ENCODE results near the gene ATP2B1.

Gene ATP2B1

DNA sequence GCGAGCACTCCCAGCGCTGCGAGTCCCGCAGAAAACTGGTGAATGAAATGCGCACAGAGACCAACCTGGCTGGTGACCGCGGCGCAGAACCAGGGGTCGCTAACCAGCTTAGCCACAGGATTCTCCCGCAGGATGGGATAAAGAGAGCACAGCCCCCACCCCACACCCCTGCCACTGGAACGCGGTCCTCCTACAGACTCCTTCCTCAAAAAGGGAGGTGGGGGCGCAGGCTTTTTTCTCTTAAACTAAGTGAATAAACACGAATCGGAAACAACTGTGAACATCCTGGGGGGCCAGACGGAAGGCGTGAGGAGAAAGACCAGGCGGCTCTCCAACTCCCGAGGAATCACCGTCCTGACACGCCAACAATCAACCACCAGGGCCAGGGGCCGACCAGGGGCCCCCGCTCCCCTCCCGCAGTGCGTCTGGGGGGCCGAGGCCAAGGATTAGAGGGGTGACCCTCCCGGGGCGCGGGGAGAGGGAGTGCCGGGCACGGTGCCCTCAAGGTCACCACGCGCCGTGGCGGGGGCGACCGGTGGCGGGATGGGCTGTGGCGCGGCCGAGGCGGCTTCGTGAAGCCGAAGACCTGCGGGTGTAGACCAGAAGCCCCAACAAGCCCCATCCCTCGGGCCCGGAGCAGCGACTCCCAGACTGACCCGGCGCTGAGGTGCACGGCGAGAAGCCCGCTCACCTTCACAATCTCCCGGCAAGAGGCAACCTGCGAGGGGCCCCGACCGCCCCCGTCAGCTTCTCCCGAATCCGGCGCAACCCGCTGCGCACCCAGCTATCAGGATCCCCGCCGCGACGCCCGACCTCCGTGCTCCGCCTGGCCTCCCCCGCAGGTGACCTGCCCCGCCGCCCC is 704 bp downstream of the ATP2B1 start (continued):
- TF ChIP-seq, protein P1, sequence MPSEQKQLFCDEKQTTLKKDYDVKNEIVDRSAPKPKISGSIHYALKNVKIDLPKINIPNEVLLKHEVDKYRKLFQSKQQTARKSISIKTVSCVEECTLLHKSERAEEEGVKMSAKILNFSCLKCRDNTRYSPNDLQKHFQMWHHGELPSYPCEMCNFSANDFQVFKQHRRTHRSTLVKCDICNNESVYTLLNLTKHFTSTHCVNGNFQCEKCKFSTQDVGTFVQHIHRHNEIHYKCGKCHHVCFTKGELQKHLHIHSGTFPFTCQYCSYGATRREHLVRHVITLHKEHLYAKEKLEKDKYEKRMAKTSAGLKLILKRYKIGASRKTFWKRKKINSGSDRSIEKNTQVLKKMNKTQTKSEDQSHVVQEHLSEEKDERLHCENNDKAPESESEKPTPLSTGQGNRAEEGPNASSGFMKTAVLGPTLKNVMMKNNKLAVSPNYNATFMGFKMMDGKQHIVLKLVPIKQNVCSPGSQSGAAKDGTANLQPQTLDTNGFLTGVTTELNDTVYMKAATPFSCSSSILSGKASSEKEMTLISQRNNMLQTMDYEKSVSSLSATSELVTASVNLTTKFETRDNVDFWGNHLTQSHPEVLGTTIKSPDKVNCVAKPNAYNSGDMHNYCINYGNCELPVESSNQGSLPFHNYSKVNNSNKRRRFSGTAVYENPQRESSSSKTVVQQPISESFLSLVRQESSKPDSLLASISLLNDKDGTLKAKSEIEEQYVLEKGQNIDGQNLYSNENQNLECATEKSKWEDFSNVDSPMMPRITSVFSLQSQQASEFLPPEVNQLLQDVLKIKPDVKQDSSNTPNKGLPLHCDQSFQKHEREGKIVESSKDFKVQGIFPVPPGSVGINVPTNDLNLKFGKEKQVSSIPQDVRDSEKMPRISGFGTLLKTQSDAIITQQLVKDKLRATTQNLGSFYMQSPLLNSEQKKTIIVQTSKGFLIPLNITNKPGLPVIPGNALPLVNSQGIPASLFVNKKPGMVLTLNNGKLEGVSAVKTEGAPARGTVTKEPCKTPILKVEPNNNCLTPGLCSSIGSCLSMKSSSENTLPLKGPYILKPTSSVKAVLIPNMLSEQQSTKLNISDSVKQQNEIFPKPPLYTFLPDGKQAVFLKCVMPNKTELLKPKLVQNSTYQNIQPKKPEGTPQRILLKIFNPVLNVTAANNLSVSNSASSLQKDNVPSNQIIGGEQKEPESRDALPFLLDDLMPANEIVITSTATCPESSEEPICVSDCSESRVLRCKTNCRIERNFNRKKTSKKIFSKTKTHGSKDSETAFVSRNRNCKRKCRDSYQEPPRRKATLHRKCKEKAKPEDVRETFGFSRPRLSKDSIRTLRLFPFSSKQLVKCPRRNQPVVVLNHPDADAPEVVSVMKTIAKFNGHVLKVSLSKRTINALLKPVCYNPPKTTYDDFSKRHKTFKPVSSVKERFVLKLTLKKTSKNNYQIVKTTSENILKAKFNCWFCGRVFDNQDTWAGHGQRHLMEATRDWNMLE (tag by site-specific recombination; conservative IDR thresholded peaks at IDR 0.05; ENCODE audit: low read depth), result no peak
- TF ChIP-seq ZNF560 (tag by site-specific recombination; IDR thresholded peaks at IDR 0.05; ENCODE audit: borderline replicate concordance) (no peak), KLF10 (tag by site-specific recombination; IDR thresholded peaks at IDR 0.05) (0 out of 2 replicates have a peak, but pooled peaks have one; percentile 5), GLI4 (tag by site-specific recombination; IDR thresholded peaks at IDR 0.05) (no peak), GLI2 (tag by site-specific recombination; IDR thresholded peaks at IDR 0.05; ENCODE audit: borderline replicate concordance, low read depth) (no peak), ZNF792 (tag by site-specific recombination; IDR thresholded peaks at IDR 0.05) (no peak), ZNF600 (tag by site-specific recombination; IDR thresholded peaks at IDR 0.05) (no peak), ZNF416 (tag by site-specific recombination; IDR thresholded peaks at IDR 0.05) (no peak), ZNF221 (tag by site-specific recombination; IDR thresholded peaks at IDR 0.05; ENCODE audit: borderline replicate concordance) (no peak), SP2 (tag by site-specific recombination; IDR thresholded peaks at IDR 0.05) (0 out of 2 replicates have a peak, but pooled peaks have one; percentile 2), ZNF155 (tag by site-specific recombination; IDR thresholded peaks at IDR 0.05) (no peak), ZNF544 (tag by site-specific recombination; IDR thresholded peaks at IDR 0.05) (no peak), ZNF555 (tag by site-specific recombination; conservative IDR thresholded peaks at IDR 0.05) (no peak), ZIC2 (tag by site-specific recombination; IDR thresholded peaks at IDR 0.05) (peak; percentile 75), GFI1B (tag by site-specific recombination; IDR thresholded peaks at IDR 0.05) (no peak), GLIS2 (tag by site-specific recombination; IDR thresholded peaks at IDR 0.05) (peak; percentile 86), SETDB1 (IDR thresholded peaks at IDR 0.05; ENCODE audit: insufficient read length, low read length) (no peak), ZNF585B (tag by site-specific recombination; IDR thresholded peaks at IDR 0.05) (no peak), EGR2 (tag by site-specific recombination; IDR thresholded peaks at IDR 0.05; ENCODE audit: low read depth) (no peak)
- TF ChIP-seq, protein P2, sequence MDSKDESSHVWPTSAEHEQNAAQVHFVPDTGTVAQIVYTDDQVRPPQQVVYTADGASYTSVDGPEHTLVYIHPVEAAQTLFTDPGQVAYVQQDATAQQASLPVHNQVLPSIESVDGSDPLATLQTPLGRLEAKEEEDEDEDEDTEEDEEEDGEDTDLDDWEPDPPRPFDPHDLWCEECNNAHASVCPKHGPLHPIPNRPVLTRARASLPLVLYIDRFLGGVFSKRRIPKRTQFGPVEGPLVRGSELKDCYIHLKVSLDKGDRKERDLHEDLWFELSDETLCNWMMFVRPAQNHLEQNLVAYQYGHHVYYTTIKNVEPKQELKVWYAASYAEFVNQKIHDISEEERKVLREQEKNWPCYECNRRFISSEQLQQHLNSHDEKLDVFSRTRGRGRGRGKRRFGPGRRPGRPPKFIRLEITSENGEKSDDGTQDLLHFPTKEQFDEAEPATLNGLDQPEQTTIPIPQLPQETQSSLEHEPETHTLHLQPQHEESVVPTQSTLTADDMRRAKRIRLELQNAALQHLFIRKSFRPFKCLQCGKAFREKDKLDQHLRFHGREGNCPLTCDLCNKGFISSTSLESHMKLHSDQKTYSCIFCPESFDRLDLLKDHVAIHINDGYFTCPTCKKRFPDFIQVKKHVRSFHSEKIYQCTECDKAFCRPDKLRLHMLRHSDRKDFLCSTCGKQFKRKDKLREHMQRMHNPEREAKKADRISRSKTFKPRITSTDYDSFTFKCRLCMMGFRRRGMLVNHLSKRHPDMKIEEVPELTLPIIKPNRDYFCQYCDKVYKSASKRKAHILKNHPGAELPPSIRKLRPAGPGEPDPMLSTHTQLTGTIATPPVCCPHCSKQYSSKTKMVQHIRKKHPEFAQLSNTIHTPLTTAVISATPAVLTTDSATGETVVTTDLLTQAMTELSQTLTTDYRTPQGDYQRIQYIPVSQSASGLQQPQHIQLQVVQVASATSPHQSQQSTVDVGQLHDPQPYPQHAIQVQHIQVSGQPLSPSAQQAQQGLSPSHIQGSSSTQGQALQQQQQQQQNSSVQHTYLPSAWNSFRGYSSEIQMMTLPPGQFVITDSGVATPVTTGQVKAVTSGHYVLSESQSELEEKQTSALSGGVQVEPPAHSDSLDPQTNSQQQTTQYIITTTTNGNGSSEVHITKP (tag by site-specific recombination; IDR thresholded peaks at IDR 0.05), result no peak
- TF ChIP-seq, protein P3, sequence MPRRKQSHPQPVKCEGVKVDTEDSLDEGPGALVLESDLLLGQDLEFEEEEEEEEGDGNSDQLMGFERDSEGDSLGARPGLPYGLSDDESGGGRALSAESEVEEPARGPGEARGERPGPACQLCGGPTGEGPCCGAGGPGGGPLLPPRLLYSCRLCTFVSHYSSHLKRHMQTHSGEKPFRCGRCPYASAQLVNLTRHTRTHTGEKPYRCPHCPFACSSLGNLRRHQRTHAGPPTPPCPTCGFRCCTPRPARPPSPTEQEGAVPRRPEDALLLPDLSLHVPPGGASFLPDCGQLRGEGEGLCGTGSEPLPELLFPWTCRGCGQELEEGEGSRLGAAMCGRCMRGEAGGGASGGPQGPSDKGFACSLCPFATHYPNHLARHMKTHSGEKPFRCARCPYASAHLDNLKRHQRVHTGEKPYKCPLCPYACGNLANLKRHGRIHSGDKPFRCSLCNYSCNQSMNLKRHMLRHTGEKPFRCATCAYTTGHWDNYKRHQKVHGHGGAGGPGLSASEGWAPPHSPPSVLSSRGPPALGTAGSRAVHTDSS (tag by site-specific recombination; IDR thresholded peaks at IDR 0.05), result no peak
- TF ChIP-seq, protein P4, sequence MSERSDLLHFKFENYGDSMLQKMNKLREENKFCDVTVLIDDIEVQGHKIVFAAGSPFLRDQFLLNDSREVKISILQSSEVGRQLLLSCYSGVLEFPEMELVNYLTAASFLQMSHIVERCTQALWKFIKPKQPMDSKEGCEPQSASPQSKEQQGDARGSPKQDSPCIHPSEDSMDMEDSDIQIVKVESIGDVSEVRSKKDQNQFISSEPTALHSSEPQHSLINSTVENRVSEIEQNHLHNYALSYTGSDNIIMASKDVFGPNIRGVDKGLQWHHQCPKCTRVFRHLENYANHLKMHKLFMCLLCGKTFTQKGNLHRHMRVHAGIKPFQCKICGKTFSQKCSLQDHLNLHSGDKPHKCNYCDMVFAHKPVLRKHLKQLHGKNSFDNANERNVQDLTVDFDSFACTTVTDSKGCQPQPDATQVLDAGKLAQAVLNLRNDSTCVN (tag by site-specific recombination; optimal IDR thresholded peaks at IDR 0.05), result peak; percentile 68
- TF ChIP-seq, protein P5, sequence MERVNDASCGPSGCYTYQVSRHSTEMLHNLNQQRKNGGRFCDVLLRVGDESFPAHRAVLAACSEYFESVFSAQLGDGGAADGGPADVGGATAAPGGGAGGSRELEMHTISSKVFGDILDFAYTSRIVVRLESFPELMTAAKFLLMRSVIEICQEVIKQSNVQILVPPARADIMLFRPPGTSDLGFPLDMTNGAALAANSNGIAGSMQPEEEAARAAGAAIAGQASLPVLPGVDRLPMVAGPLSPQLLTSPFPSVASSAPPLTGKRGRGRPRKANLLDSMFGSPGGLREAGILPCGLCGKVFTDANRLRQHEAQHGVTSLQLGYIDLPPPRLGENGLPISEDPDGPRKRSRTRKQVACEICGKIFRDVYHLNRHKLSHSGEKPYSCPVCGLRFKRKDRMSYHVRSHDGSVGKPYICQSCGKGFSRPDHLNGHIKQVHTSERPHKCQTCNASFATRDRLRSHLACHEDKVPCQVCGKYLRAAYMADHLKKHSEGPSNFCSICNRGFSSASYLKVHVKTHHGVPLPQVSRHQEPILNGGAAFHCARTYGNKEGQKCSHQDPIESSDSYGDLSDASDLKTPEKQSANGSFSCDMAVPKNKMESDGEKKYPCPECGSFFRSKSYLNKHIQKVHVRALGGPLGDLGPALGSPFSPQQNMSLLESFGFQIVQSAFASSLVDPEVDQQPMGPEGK (tag by site-specific recombination; IDR thresholded peaks at IDR 0.05), result peak; percentile 63
- TF ChIP-seq, protein P6, sequence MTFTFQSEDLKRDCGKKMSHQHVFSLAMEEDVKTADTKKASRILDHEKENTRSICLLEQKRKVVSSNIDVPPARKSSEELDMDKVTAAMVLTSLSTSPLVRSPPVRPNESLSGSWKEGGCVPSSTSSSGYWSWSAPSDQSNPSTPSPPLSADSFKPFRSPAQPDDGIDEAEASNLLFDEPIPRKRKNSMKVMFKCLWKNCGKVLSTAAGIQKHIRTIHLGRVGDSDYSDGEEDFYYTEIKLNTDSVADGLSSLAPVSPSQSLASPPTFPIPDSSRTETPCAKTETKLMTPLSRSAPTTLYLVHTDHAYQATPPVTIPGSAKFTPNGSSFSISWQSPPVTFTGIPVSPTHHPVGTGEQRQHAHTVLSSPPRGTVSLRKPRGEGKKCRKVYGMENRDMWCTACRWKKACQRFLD (tag by site-specific recombination; IDR thresholded peaks at IDR 0.05), result no peak

Measured in HEK293 (cell line).